ENCODE measurements around the gene ATP5ME. TPM values are rescaled to one million over a fixed set of nuclear protein-coding genes. Genes with fewer than 3 reads are reported as not detected.

ATP5ME gene
- total RNA-seq, 4 donors from 2014 or later: 123 to 273 (median 193) TPM

GRCh38 chr4:629636-629914, 44.5 kb downstream of the ATP5ME start:
- TF ChIP-seq CTCF (IDR thresholded peaks at IDR 0.05; ENCODE audit: low read depth): no peak

GRCh38 chr4:628821-629635, 45.0 kb downstream of the ATP5ME start:
- no peak for TF ChIP-seq CTCF (IDR thresholded peaks at IDR 0.05; ENCODE audit: low read depth)

DNA sequence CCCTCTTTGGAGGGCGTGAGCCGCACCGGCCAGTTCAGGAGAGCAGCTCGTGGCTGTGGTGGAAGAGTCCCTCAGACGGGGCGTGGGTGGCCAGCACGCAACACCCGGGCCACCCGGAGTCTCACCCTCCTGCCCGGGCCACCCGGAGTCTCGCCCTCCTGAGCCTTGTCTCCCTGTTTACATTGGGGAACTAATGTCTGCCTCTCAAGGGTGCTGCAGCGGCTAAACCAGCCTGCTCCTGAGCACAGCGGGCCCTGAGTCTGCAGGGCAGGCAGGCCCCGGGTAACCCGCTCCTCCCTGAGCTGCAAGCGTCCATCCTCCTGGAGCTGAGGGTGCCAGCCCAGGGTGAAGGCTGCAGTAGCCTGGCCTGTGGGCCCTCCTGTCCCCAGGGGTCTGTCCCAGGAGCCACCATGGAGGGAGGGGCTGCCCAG, 45.8 kb downstream of the ATP5ME start:
- TF ChIP-seq CTCF (IDR thresholded peaks at IDR 0.05; ENCODE audit: low read depth): no peak

DNA sequence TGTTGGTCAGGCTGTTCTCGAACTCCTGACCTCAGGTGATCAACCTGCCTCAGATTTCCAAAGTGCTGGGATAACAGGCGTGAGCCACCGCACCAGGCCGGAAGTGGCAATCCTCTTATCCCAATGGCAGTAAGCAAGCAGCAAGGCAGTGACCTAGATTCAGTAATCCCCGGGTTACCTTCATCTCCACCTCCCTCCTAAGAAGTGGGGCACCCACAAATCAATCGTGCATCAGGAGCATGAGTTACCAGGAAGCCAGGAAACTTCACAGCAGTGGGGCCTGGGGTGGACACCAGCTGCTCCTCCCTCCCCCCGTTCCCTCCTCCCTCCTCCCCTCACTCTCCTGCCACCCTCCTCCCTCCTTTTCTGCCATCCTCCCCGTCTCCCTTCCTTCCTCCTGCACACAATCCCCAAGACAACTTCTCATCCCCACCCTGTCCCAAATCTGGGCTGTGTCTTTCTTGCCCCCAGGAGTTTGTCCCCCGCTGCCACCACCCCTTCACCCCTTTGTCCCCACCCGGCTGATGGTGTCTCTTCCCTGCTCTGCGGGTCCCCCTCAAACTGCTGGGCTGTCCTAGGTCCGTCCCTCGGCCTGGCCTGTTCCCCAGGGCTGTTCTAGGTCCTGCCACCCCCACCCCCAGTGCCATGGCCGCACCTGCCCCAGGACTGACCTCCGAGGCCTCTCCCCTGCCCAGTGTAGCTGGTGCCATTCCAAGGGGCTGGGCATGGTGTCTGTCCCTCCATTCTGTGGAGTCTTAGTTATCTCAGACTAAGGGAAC, 46.5 kb downstream of the ATP5ME start:
- no peak for TF ChIP-seq CTCF (IDR thresholded peaks at IDR 0.05; ENCODE audit: low read depth)

DNA sequence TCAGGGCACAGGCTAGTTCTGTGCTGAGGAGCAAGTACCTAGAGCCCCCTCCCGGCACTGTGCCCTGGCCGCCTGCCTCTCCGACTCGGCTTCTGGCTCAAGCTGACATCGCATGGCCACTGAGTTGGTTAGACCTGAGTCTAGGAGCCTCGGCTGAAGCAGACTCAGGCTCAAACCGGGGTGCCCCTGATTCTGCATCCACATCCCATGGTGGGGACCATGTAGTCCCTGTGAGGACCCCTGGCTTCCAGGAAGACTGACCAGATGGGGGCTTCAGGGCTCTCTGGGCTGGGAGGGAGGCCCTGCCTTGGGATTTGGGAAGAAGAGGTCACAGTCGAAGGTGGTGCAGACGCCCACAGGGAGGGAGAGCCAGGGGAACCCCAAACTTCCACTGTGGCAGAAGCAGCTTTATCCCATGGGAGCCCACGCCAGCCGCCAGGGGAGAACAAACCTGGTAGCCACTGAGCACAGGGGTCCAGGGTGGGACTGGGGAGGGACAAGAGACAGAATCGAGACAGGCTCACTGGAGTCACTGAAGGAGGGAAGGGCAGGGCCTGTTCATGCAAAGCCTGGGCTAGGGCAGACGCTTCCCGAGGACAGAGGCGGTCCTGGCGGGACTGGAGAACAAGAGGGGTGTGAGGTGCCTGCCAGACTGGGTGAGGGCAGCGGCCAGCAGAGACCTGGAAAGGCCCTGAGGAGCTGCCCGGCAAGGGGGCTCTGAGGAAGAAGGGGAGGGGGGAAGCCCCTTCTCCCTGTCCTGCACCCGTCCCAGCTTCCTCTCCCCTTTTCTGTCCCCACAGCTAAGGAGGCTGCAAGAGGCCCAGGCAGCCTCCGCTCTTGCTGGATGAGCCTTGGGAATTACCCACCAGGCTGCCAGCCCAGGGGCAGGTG, 47.6 kb downstream of the ATP5ME start:
- no peak for TF ChIP-seq CTCF (IDR thresholded peaks at IDR 0.05; ENCODE audit: low read depth)

DNA sequence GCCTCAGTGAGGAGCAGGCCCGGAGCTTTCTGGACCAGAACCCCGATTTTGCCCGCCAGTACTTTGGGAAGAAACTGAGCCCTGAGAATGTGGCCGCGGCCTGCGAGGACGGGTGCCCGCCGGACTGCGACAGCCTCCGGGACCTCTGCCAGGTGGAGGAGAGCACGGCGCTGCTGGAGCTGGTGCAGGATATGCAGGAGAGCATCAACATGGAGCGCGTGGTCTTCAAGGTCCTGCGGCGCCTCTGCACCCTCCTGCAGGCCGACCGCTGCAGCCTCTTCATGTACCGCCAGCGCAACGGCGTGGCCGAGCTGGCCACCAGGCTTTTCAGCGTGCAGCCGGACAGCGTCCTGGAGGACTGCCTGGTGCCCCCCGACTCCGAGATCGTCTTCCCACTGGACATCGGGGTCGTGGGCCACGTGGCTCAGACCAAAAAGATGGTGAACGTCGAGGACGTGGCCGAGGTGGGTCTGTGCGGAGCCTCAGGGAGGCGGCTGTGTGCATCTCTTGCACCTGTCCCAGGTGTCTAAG, 48.4 kb downstream of the ATP5ME start:
- TF ChIP-seq CTCF (IDR thresholded peaks at IDR 0.05; ENCODE audit: low read depth): no peak

Data from subcutaneous adipose tissue (tissue), 4 donors.